GM18867 (cell line): ENCODE data around the gene SETD7.
"Not testable (repeated sequence)": the region's sequence is repeated elsewhere in the genome, so short reads cannot be mapped to it uniquely, and the experiment has no call there.

ENCODE experiments used
- ATAC-seq: cut with Tn5 transposase; IDR thresholded peaks from one replicate; pipeline ENCODE4 v1.9.1; 2021; ENCODE audit warnings: mild to moderate bottlenecking, moderate library complexity; ENCODE audit not compliant: unreplicated experiment

Gene SETD7

DNA sequence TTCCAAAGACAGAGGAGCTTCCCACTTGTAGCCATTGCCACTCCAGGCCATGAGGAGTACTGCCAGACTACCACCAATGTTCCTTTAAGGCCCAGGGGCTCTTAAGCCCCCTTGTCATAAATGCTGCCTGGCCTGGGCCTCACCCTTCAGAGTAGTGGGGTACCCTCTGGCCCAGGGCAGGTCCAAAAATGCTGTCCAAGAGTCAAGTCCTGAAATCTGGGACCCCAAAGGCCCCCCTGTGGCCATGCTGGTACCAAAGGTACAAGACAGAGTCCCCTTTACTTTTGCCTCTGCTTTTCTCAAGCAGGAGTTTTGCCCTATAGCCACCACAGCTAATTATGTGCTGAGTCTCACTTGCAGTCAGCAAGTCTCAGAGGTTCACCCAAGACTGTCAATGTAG, 85.7 kb downstream of the SETD7 start:
- ATAC-seq: no peak

DNA sequence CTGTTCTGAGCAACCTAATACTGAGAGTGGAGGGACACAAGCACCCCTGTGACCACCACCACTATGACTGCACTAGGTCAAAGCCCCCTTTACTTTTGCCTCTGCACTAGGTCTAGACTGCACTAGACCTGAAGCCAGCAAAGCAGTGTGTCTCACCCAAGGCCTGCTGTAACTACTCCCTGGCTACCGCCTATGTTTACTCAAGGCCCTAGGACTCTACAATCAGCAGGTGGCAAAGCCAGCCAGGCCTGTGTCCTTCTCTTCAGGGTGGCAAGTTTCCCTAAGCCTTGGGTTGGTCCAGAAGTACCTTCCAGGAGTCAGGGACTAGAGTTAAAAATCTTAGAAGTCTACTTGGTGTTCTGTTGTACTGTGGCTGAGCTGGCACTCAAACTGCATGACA, 86.2 kb downstream of the SETD7 start:
- no peak for ATAC-seq

DNA sequence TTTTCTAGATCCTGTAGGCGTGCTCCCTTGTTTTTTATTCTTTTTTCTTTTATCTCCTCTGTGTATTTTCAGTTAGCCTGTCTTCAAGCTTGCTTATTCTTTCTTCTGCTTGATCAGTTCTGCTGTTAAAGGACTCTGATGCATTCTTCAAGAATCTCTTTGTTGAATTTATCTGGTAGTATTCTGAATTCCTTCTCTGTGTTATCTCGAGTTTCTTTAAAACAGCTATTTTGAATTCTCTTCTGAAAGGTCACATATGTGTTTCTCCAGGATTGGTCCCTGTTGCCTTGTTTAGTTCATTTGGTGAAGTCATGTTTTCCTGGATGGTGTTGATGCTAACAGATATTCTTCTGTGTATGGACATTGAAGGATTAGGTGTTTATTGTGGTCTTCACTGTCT, 86.8 kb downstream of the SETD7 start:
- no peak for ATAC-seq

DNA sequence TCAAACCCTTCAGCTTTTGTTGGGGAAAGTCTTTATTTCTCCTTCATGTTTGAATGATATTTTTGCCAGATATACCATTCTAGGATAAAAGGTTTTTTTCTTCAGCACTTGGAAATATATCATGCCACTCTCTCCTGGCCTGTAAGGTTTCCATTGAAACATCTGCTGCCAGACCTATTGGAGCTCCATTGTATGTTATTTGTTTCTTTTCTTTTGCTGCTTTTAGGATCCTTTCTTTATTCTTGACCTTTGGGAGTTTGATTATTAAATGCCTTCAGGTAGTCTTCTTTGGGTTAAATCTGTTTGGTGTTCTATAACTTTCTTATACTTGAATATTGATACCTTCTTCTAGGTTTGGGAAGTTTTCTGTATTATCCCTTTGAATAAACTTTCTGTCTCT, 87.3 kb downstream of the SETD7 start:
- ATAC-seq: not testable (repeated sequence)

DNA sequence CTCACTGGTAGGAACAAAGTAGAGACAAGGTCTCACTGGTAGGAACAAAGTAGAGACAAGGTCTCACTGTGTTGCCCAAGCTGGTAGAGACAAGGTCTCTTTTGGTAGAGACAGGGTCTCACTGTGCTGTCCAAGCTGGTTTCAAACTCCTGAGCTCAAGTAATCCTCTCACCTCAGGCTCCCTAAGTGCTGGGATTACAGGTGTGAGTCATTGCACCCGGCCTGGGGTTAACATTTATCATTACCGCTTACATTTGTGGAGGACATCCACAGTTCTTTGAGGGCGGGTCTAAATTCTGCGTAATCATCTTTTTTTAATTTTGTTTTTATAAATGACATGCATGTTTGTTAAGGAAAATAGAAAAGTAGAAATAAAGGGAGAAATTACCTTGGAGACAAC, 90.1 kb downstream of the SETD7 start:
- ATAC-seq: no peak

DNA sequence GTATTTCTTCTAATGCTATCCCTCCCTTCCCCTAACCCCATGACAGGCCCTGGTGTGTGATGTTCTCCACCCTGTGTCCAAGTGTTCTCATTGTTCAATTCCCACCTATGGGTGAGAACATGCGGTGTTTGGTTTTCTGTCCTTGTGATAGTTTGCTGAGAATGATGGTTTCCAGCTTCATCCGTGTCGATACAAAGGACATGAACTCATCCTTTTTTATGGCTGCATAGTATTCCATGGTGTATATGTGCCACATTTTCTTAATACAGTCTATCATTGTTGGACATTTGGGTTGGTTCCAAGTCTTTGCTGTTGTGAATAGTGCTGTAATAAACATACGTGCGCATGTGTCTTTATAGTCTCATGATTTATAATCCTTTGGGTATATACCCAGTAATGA, 91.5 kb downstream of the SETD7 start:
- ATAC-seq: not testable (repeated sequence)

DNA sequence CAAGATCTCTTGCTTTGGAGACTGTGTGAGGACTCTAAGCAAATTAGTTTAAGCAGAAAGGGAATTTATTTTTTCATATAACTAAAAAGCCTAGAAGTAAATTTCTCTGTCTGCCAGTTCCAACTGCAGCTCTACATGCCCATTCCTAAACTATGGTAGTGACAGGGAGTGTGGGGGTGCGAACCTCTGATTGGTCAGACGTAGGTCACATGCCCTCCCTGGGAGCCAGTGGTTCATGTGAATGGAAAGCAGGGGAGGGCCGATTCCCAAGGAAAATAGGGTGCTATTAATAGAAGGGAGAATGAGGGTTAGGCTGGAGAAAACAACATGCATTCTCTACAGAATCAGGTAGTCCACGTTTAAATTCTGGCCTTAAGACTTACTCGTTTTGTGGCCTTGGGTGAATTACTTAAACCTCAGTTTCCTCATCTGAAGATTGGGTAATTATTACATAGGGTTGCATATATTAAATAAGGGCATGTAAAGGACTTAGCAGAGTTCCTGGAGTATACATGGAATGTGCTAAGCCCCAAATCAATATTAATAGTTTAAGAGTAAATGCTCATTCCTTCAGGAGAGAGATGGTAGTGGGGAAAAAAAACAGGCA, 94.9 kb downstream of the SETD7 start:
- ATAC-seq: no peak

DNA sequence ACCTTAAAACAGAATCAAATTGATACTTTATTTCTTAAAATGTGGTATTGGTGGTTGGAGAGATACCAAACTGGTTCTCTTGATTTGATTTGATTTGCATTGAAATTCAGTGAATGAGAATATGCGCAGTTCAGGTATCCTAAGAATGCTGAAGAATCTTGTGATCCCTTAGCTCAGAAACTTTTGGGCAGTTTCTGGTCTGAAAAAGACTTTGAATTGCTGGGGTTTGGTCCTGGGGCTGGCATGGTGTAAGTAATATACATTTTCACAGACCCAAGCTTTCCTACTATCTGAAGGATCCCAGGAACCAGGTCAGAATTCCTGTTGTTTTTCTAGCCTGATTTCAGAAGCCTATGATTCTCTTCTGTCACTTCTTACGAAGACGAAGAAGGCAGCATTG, 95.5 kb downstream of the SETD7 start:
- no peak for ATAC-seq

DNA sequence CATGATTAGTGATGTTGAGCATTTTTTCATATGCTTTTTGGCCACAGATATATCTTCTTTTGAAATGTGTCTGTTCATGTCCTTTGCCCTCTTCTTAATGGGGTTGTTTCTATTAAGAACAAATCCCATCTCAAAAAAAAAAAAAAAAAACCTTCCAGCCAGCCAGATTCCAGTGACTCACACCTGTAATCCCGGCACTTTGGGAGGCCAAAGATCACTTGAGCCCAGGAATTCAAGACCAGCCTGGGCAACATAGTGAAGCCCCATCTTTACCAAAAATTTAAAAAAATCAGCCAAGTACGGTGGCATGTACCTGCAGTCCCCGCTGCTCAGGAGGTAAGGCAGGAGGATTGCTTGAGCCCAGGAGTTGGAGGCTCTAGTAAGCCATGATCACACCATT, 97.0 kb downstream of the SETD7 start:
- ATAC-seq: no peak

DNA sequence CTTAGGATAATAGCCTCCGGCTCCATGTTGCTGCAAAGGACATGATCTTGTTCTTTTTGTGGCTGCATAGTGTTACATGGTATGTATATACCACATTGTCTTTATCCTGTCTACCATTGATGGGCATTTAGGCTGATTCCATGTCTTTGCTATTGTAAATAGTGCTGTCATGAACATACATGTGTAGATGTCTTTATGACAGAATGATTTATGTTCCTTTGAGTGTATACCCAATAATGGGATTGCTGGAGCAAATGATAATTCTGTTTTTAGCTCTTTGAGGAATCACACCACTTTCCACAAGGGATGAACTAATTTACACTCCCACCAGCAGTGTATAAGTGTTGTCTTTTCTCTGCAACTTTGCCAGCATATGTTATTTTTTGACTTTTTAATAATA, 97.5 kb downstream of the SETD7 start:
- no peak for ATAC-seq

DNA sequence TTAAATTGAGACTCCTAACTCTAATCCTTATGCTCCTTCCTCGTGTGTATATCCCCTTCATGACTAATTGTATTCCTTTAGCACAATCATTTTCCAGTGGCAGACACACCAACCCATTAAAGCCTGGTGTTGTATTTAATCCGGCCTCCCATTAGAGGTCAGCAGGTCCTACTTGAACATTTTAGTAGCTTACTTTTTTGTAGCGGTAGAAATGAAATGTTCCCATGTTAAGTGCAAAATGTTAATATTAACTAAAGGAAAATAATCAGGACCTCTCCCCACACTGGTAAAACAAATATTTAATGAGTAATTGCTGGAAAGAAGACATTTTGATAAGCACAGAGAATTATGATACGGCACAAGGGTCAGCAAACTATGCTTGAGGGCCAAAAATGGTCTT, 98.7 kb downstream of the SETD7 start:
- no peak for ATAC-seq

DNA sequence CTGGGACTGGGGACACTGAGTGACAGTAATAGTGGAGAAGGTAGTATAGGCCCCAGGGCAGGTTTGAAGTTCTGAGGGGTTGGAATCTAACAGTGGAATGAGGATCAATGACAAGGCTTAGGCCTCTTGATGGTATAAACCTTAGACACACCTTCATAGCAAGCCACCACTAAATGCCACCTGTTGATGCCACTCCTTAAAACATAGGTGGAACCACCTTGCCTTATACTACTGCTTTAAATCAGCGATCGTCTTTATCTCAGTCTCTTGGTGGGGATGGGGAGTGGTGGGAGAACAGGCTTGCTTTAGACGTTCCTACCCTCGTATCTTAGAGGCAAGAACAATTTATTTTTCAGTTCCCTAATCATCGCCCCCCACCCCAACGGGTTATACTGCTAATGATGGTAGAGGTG, 100.9 kb downstream of the SETD7 start:
- no peak for ATAC-seq

DNA sequence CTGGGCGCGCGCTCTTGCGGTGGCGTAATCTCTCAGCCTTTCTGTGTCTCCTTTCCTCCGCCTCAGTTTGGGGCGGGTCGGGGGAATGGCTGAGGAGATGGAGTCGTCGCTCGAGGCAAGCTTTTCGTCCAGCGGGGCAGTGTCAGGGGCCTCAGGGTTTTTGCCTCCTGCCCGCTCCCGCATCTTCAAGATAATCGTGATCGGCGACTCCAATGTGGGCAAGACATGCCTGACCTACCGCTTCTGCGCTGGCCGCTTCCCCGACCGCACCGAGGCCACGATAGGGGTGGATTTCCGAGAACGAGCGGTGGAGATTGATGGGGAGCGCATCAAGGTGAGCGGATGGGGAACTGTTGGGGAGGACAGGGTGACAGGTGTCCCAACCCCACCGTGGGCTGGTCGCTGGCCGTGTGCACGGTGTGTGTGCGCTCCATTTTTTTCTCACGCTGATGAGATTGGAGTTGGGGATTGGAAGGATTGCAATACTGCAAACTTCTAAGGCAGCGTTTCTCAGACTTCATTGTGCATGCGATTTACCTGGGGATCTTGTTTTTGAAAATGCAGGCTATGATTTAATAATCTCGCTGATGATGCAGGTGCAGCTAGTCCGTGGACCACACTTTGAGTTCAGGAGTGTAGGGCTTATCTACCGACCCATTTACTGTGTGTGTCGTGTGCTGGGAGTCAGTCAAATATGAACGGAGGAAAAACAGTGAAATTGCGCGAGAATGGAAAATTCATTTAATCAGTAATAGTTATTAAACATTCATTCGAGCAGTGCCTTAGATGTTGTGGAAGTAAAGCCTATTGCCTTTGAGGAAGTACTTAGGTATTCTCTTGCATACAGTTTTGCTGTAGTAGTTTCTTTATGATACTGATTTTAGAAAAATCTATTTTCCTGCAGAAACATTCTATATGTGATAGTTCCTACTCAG, 101.6 kb downstream of the SETD7 start, which contains the start of gene RAB33B:
TSS of gene RAB33B (plus strand) at position 11 of the 935 bp plus-strand sequence. CDS start at position 86, 75 bp downstream.
- ATAC-seq: peak; percentile 7

DNA sequence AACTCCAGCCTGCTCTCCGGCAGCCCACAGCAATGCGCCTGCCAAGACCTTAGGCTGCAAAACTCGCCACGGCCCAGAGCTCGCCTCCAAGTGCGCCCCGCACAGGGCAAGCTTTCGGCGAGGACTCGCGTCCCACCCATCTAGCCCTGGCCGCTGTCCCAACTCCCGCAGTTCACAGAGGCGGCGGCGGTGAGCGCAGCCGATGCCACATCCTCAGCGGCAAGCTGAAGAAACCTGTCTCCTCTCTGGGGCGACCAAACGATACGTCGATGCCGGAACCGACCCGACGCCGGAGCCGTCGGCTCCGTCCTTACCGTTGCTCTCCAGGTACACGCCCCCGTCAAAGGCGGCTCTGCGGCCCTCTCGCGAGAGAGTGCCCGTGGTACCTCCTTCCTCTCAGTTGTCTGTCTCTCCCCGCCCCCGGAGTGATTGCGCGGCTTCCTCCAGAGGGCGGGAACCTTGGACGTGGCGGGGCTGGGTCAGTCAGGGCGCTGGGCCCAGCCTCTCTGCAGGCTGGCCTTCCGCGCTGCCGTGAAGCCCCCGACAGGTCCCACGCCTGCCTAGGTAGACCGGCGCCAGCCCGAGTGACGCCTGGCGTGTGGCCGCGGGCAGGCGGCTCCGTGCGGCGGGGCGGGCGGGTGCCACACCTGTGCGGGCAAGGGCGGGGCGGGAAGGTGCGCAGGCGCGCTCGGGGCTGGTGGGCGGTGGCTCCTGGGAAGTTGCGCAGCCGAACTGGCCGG, 102.5 kb downstream of the SETD7 start:
- ATAC-seq: peak; percentile 87

DNA sequence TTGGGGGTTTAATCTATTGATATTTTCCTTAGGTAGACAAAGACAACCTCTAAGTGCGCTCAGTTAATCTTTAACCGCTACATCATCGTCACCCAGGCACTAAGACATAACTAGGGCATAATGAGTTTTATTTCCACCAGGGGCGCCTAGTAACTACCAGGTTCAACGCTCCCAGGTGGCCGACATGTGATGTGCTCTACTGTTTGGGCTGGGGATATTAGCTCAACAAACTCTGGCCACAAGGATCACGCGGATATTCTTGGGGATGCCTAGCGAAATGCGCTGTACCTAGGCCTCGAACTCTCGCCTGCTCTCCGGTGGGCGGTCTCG, 103.0 kb downstream of the SETD7 start:
- peak; percentile 51 for ATAC-seq

DNA sequence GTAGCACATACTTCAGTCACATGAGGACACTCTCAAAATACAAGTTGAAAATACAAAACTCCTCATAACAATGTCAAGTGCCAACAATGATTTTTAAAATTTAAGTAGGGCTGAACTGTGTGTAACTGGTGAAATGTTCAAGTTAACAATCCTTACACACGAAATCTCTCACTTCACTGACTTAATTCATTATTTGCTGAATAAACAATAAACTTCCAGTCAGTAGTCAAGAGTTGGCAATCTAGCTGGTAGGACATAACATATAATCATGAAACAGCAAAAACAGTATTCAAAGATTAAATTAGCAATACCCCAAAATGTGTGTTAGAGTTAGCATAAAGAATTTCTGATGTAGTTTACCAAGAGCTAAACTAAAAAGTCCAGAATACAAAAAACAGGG, 104.0 kb downstream of the SETD7 start:
- no peak for ATAC-seq

DNA sequence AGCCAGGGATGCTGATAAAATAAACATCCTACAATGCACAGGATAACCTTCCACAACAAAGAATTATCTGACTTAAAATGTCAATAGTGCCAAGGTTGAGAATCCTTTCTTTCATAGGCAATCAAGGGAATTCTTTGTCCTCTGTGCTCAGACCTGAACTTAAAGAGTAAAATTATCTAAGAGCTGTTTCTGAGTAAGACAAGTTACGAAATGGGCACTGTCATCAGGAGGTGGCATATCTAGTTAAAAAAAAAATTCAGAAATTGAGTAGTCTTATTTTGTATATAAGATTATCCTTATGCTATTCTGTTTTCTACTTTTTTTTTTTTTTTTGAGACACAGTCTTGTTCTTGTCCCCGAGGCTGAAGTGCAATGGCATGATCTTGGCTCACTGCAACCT, 105.4 kb downstream of the SETD7 start:
- no peak for ATAC-seq

DNA sequence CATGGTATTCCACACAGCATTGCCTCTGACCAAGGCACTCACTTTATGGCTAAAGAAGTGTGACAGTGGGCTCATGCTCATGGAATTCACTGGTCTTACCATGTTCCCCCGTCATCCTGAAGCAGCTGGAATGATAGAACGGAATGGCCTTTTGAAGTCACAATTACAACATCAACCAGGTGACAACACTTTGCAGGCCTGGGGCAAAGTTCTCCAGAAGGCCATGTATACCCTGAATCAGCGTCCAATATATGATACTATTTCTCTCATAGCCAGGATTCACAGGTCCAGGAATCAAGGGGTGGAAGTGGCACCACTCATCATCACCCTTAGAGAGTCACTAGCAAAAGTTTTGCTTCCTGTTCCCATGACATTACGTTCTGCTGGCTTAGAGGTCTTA, 108.9 kb downstream of the SETD7 start:
- not testable (repeated sequence) for ATAC-seq
